GM21786 (cell line): ENCODE measurements around the gene CCDC63.

Experiments used
- ATAC-seq: cut with Tn5 transposase; IDR thresholded peaks from one replicate; pipeline ENCODE4 v1.9.1; 2021; ENCODE audit not compliant: unreplicated experiment

The CCDC63 gene

DNA sequence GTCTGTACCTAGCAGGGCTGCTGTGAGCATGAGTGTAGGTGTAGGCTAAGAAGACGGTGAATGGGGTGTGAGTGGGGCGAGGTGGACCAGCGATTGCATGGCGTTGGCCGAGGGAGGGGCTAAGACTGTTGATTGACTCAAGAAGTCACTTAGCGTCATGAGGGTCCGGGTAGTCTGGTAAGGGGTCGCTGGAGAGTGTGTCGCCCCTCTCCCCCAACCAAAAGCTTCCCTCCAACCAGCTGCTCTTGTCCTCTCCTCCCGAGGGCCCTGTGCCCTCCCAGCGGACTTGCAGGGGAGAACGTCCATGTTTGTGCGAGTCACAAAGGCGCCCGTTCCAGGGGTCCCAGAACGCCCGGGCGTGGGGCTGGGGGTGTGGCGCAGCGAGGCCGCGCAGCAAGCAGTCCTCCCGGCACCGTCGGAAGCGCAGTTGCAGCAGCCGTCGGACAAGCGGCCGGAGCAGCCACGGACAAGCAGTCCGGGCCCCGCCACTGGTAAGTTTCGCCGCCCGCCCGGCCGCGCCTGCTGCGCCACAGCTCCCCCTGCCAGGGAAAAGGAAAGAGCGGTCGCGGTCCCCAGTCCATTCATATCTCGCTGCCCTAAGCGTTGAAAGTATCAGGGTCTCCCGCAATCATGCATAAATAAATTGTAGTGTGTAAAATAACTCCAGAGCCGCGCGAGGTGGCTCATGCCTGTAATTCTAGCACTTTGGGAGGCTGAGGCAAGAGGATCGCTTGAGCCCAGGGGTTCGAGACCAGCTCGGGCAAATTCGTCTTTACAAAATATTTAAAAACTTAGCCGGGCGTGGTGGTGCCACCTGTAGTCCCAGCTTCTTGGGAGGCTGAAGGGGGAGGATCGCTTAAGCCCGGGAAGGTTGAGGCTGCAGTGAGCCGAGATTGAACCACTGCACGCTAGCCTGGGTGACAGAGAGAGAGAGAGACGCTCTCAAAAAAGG is at the start of gene CCDC63:
Gene CCDC63 (plus strand): TSS at position 373 of the 952 bp plus-strand sequence. CDS start 5,968 bp downstream, outside the sequence.
- no peak for ATAC-seq

DNA sequence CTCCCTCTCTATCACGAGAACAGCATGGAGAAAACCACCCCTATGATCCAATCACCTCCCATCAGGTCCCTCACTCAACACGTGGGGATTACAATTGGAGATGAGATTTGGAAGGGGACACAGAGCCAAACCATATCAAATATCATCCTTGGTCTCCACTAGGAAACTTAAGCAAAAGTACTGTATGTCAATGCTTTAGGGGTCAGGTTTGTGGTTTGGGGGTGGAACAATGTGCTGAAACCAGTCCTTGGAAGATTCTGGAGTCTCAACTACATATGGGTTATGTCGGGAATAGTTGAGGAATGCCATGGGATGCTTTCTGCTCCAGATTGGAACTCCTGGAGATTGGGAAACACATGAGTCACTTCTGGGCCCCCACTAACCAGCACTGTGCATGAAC is 48.3 kb upstream of the CCDC63 start:
- no peak for ATAC-seq

DNA sequence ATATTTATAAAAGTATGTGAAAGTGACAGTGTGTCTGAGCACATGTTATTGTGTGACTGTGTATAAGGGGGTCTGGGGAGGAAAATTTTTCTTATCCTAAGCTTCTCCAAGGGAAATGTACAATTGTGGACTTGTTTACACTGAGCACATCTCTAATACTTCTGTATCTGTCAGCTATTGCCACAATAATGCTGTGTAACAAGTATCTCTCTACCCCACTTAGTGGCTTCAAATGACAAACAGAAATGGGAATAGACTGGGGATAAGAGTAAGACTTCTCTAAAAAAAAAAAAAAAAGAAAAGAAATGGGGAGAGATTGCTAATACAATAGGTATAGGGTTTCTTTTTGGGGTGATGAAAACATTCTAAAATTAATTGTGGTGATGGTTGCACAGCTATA is 44.3 kb upstream of the CCDC63 start:
- no peak for ATAC-seq

DNA sequence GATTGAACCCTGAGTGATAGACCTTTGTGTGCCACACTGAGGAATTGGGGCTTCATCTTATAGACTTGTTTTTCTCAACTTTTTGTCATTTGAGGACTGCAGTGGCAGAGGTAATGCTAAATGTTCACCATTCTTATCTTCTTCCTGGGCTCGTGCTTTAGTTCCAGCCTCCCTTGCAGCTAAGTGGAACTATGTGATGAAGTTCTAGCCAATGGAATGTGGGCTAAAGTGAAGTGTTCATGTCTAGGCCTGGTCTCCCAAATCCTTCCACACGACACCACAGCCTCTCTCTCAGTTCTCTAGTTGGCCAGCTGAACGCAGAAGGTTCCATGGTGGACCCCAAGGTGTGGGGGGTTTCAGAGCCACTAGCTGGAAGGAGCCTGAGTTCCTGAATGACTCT is 42.4 kb upstream of the CCDC63 start:
- ATAC-seq: no peak

DNA sequence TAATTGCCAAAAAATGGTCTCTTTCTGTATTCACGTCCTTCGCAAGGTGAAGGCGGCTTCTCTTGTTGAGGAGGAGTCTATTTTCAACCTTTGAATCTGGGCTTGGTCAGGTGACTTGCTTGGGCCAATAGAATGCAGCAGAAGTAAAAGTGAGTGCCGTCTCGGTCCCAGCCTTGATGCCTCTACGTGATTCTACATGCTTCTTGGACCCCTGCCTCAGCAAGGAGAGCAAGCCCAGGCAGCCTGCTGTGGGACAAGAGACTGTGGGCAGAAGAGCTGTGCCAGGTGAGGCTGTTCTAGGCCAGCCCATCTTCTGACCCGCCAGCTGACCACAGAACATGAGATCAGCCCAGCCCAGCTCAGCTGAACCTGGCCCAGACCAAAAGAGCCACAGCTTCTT is 39.1 kb upstream of the CCDC63 start:
- ATAC-seq: no peak

DNA sequence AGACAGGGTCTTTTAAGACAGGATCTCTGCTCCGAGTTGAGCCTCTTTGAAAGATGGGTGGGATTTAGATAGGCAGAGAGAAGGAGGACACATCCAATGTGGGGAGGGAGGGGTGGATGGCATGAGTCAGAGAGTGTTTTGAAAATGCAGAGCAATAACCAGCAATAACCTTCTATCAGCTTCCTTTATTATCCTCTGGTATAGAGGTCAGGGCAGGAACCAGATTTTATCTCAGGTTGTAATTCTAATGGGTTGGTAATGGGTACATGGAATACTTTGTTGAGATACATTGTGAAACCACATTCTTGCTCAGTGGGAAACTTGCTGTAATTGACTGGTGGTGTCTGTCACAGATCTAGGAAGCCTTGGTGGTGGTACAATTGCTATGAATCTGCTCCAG is 37.6 kb upstream of the CCDC63 start:
- no peak for ATAC-seq

DNA sequence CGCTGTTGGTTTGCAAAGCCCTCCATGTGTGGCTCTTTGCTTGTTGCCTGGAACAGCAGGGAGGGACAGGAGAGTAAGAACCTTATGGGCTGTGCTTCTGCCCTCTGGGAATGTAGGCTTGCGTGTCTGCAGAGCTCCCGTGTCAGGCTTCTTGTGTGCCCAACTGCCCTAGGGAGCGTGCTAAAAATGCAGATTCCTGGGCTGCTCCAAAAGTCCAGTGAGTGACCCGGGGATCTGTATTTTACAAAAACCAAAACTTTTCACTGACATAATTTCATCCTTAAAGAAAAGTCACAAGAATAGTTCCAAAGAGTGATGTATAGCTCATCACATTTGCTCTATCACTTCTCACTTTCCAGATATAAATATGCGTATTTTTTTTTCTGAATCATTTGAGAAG is 34.8 kb upstream of the CCDC63 start:
- ATAC-seq: no peak

DNA sequence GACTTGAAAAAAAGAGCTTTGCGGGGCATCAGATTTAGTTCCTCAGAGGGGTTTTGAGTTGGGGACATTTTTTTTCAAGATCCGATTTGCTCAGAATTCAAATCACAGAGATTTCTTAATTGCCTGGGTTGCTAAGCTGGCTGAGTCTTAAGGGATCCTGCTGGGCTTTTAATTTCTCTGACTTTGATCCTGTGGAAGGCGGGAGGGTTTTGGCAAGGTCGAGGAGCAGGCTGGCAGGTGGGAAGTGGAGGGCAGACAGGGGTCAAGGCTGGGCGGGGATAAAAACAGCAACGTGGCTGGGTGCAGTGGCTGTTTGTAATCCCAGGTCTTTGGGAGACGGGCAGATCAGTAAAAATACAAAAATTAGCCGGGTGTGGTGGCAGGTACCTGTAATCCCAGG is 33.5 kb upstream of the CCDC63 start:
- no peak for ATAC-seq

DNA sequence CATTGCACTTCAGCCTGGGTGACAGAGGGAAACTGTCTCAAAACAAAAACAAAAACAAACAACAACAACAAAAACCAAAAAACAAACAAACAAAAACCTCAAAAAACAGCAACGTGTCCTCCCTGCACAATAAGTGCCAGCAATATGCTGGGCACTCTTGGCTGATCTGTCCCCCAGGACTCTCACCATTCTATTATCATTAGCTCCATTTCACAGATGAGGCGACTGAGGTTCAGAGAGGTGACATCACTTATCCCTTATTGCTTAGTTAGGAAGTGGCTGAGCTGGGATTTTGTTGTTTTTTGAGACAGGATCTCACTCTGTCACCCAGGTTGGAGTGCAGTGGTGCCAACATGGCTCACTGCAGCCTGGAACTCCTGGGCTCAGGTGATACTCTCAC is 33.0 kb upstream of the CCDC63 start:
- no peak for ATAC-seq

DNA sequence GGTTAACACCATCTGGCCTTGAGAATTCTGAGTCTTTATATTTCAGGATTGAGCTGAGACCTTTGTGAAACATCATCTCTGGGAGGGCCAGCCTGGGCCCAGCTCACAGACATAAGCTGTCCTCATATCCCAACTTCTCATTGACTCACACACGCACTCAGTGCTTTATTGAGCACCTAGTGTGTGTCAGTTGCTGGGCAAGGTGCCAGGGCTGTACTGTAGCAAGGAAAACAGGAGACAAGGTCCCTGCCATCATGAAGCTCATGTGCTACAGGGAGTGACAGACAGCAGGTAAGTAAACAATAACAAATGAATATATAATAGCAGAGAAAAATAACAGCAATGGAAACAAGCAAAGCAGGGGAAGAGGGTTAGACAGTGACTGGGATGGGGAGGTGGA is 30.5 kb upstream of the CCDC63 start:
- no peak for ATAC-seq

DNA sequence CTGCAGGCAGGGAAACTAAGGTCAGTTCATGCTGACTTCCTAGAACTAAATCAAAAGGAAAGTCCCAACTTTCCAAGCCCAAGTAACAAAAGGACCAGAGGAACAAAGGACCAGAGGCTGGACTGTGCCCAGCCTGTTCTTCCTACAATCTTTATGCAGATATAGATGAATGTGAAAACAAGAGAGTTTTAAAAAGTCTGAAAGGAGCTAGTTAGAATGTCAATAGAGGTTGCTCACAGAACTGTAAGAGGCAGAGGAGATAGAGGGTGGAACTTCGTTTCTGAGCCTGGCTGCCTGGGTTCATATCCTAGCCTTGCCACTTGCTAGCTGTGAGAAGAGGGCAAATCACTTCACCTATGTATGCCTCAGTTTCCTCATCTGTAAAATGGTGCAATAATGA is 30.0 kb upstream of the CCDC63 start:
- no peak for ATAC-seq

DNA sequence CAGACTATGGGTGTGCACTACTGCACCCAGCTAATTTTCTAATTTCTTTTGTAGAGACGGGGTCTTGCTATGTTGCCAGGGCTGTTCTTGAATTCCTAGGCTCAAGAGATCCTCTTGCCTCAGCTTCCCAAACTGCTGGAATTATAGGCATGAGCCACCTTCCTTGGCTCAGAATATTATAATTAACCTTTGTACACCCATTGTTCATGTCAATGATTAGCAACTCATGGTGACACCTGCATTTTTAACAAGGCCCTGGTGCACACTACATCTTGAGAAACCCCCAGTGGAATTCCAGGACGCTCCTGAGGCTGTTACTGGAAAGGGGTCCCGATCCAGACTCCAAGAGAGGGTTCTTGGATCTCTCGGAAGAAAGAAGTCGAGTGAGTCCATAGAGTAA is 28.3 kb upstream of the CCDC63 start:
- no peak for ATAC-seq

DNA sequence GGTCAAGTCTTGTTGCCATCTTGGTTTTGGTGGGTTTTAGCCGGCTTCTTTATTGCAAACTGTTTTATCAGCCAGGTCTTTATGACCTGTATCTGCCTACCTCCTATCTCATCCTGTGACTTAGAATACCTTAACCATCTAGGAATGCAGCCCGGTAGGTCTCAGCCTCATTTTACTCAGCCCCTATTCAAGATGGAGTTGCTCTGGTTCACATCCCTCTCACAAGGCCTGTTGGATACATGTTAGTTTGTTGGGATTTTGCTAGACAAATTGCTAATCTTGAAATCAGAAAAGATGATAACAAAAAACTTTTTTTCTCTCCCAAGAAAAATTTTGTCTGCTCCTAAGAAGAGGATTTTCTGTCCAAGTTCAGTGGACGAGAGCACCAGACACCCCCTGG is 27.6 kb upstream of the CCDC63 start:
- ATAC-seq: no peak

DNA sequence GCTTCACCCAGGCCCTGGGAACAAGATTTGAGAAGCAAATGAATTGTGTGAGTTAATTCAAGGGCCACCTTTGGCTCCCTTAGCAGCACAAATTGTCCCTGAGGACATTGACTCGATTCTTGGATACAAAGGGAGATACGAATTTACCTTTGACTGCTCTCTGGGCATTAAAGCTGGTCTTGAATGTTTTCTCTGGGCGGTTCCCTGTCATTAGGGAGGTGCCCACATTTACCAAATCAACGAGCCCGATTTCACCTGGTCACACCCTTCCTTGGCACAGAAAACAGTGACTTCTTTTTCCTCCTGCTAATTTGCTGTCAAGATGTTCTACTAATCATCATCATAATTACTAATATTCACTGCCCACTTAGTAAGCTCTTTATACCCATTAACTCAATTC is 27.1 kb upstream of the CCDC63 start:
- ATAC-seq: no peak

DNA sequence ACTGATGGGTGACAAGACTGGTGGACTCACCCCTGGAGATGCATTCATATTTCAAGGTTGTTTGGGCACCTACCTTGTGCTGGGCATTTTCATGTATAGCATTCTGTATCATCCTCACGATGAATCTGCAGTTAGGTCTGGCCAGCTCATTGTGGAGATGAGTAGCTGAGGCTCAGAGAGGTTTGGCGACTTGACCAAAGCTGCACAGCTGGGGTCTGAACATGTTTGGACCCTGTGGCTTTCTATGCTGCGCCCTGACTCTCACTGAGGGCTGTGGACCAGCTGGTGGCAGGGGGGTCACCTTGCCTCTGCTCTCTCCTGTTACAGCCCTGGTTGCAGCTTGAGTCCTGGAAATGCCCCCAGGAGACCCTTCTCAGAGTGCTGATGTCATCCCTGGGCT is 24.9 kb upstream of the CCDC63 start:
- no peak for ATAC-seq

DNA sequence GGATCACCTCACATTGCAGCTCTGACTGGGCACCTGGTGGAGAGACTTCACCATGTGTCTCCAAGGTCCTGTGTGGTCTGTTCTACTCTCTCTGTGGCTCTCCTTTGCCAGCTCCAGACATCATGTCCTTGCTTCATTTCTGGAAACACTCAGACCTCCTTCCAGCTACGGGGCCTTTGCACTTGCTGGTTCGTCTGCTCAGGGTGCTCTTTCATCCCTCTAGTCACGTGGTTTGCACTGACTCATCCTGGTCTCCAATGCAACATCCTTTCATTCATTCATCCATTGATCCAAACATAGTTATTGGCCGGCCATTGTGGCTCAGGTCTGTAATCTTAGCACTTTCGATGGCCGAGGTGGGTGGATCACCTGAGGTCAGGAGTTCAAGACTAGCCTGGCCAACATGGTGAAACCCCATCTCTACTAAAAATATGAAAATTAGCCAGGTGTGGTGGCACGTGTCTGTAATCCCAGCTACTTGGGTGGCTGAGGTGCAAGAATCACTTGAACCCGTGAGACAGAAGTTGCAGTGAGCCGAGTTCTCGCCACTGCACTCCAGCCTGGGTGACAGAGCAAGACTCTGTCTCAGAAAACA is 23.9 kb upstream of the CCDC63 start:
- no peak for ATAC-seq

DNA sequence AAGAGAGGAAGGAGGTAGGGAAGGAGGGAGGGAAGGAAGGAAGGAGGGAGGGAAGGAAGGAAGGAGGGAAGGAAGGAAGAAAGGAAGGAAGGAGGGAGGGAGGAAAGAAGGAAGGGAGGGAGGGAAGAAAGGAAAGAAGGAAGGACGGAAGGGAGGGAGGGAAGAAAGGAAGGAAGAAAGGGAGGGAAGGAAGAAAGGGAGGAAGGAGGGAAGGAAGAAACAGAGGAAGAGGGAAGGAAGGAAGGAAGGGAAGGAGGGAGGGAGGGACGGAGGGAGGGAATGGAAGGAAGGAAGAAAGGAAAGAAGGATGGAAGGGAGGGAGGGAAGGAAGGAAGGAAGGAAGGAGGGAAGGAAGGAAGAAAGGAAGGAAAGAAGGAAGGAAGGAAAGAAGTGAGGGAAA is 22.4 kb upstream of the CCDC63 start:
- ATAC-seq: no peak

DNA sequence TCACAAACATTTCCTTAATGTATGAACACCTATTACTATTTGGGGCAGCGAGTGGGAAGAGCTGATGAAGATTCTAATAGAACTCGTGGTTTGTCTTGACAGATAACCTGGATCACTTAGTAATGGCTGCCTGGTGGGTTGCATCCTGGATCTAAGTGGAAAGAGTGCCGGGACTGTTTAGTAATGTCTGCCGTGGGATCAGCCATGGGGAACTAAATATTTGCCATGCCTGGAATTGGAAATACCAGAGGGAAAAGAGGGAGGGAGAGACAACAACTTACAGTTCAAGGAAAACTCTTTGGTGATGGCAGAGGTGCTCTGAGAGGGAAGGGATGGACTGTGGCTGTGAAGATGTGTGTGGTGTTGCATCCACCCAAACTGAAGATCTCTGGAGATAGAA is 21.3 kb upstream of the CCDC63 start:
- ATAC-seq: no peak

DNA sequence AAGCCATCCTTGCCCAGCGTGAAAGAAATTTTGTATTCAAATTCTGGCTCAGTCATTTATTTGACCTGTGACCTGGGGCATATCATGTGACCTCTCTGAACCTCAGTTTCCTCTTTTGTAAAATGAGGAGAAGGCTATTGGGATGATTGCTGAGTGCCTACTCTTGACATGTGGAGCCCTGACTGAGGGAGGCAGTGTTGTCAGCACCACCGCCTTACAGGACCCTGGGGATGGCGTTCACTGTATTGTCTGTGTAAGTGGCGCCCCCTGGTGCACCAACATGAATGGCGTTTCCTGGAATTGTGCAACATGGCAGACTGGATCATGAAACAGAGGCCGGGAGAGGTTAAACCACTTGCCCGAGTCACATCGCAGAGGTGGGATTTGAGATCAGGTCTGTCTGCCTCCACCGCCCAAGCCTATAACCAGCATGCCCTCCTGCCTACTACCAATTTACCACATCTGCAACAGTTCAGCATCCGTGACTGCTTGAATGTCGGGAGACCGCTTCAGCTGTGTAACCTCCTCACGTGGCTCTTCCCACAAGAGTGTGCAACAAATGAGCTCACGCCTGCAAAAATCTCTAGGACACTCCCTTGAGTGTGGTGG is 20.1 kb upstream of the CCDC63 start:
- ATAC-seq: peak; percentile 85

DNA sequence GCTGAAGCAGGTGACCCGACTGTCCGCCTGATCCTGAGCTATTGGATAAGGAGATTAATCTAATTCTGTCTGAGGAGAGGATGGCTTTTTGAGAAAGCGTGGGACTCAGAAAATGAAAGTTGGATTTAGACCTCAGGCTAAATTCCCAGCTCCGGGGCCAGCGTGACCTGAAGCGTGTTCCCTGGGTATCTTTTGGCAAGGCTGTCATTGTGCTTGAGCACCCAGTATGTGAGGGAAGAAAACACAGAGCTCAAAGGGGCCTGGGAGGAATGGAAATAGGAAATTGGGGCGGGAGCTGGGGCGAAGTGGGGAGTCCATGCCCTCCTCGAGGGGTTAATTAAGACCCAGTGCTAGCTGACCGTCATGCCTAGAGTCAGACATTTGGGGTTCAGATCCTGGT is 17.5 kb upstream of the CCDC63 start:
- ATAC-seq: no peak

DNA sequence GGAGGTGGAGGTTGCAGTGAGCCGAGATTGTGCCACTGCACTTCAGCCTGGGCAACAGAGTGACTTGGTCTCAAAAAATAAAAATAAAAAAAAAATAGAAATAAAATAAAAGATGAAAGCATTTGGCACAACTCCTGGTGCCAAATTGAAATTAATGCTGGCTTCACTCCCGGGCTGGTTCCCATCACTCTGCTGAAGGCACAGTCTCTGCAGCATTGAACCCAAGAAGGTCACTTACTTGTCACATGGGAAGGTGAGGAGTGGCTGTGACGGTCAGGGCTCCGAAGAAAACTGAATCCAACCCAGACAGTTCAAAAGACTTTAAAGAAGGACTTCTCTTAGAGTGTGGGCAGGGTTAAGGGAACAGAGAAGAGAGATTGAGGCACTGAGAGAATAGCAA is 10.5 kb upstream of the CCDC63 start:
- no peak for ATAC-seq

DNA sequence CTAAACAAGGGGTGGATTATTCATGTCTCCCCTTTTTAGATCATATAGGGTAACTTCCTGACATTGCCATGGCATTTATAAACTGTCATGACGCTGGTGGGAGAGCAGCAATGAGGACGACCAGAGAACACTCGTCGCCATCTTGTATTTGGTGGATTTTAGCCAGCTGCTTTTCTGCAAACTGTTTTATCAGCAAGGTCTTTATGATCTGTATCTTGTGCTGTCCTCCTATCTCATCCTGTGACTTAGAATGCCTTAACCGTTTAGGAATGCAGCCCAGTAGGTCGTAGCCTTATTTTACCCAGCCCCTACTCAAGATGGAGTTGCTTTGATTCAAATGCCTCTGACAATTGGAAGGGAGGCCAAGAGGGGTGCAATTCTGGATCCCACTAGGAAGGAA is 5.8 kb upstream of the CCDC63 start:
- ATAC-seq: no peak
